Spleen (tissue), 11 donors: ENCODE results near the gene ENPP5. TPM values are rescaled to one million over a fixed set of nuclear protein-coding genes. Genes with fewer than 3 reads are reported as not detected.
"Not testable (repeated sequence)": the region's sequence is repeated elsewhere in the genome, so short reads cannot be mapped to it uniquely, and the experiment has no call there.

ENCODE experiments used
- DNase-seq: peaks from one replicate; pipeline ENCODE4 v3.0.0-alpha.2; 2020
- H3K27ac ChIP-seq, 8 donors: fragments of 200-600 bp; sonication (generic) in 7 of 8; 1 replicate in 4 of 8; 2 replicates in 4 of 8; pipeline versions ENCODE4 v1.5.0 to v1.8.0; 2016 to 2021; ENCODE audit warnings: inconsistent platforms in 4 of 8, mild to moderate bottlenecking in 4 of 8, moderate library complexity in 1 of 8
- H3K27me3 ChIP-seq, 7 donors: fragments of 200-600 bp; sonication (generic) in 6 of 7; replicated peaks in 1 of 7; 1 replicate in 4 of 7; 2 replicates in 3 of 7; pipeline versions ENCODE4 v1.5.0 to v1.8.0; 2016 to 2021; ENCODE audit warnings: inconsistent platforms in 3 of 7, mild to moderate bottlenecking in 1 of 7
- H3K36me3 ChIP-seq, 6 donors: fragments of 200-600 bp; sonication (generic) in 5 of 6; 1 replicate in 4 of 6; 2 replicates in 2 of 6; pipeline versions ENCODE4 v1.5.0 to v1.8.0; 2016 to 2021; ENCODE audit warnings: inconsistent platforms in 2 of 6
- H3K4me1 ChIP-seq, 6 donors: fragments of 200-600 bp; sonication (generic) in 5 of 6; 1 replicate in 3 of 6; 2 replicates in 3 of 6; pipeline versions ENCODE4 v1.5.0 to v1.8.0; 2016 to 2021; ENCODE audit warnings: inconsistent platforms in 3 of 6
- H3K4me3 ChIP-seq, 8 donors: fragments of 200-600 bp; sonication (generic) in 7 of 8; 1 replicate in 4 of 8; 2 replicates in 4 of 8; pipeline versions ENCODE4 v1.5.0 to v1.8.0; 2016 to 2021; ENCODE audit warnings: inconsistent platforms in 4 of 8, mild to moderate bottlenecking in 4 of 8, moderate library complexity in 2 of 8
- H3K9me3 ChIP-seq, 8 donors: fragments of 200-600 bp; sonication (generic) in 7 of 8; 1 replicate in 4 of 8; 2 replicates in 4 of 8; pipeline versions ENCODE4 v1.5.0 to v1.8.0; 2016 to 2021; ENCODE audit warnings: inconsistent platforms in 4 of 8
- CTCF ChIP-seq, 11 experiments: fragments of 200-600 bp in 7 of 11; fragments of 450-650 bp in 4 of 11; sonication (generic) in 4 of 11; IDR thresholded peaks in 8 of 11; conservative IDR thresholded peaks in 3 of 11; 1 replicate in 7 of 11; 2 replicates in 4 of 11; pipeline versions ENCODE4 v1.4.0 to v1.8.0; 2016 to 2021; ENCODE audit warnings: antibody characterized with exemption in 11 of 11, inconsistent platforms in 4 of 11, mild to moderate bottlenecking in 1 of 11
- POLR2A ChIP-seq, 3 donors: fragments of 450-650 bp; IDR thresholded peaks; one replicate each; pipeline ENCODE4 v1.5.1; 2017; ENCODE audit warnings: antibody characterized with exemption in 3 of 3, mild to moderate bottlenecking in 1 of 3
- POLR2AphosphoS5 ChIP-seq, 3 donors: sonication (generic); formaldehyde crosslinking; IDR thresholded peaks; one replicate each; pipeline ENCODE4 v1.5.1; 2017; ENCODE audit warnings: antibody characterized with exemption in 3 of 3
- WGBS, 5 donors: extraction: QIAGEN DNeasy Blood & Tissue Kit in 3 of 5; methylation state at CpG; one replicate each; pipeline versions ENCODE4 v1.1.5 to v1.1.7; 2013 to 2018; 5-methylcytosine and 5-hydroxymethylcytosine counted together
- intact Hi-C: fragments of 100-400 bp; cut with DNase I; formaldehyde crosslinking; loops from one replicate; pipeline ENCODE4 v1.15.0; 2023; ENCODE audit warnings: low total_unique reads
- polyA plus RNA-seq, 3 donors: library from polyadenylated mRNA; stranded (reverse); fragments of 200-250 nt; gene quantifications; one replicate each; pipeline ENCODE4 v1.2.1, GENCODE V29; 2013
- total RNA-seq, 7 donors: library from RNA; depleted of rRNA in 3 of 7; stranded (reverse); fragments of >200 nt in 3 of 7; fragmentation: NEBNext Ultra II Directional in 4 of 7; extraction: Animal tissue kit (Norgen Biotek cat#: 25700) in 4 of 7; gene quantifications; one replicate each; pipeline versions ENCODE4 v1.1.0 to v1.2.1, GENCODE V29; 2016 to 2021
- donor health status: healthy with polysubstance abuse.
- donor health status: DM: no; HTN: no; CAD: no; lungs with moderate emphysema.
- donor health status: DM: no; HTN: no; CAD: no.
- donor health status: Bipolar disorder and iron deficiency.
- donor health status: healthy.
- donor health status: DM: no; HTN: no; CAD: no.
- donor health status: DM: yes; HTN: yes; CAD: no.

ENPP5 gene
- total and polyA plus RNA-seq, 10 donors, result 1.7 to 13.6 (median 5.5) TPM

- no peak for DNase-seq
- H3K4me3 ChIP-seq, result no peak overlapping the region
- H3K4me1 ChIP-seq, result no peaks in the 10 kb centered on the region
- TF ChIP-seq POLR2AphosphoS5 (IDR thresholded peaks at IDR 0.05), result no peak
- TF ChIP-seq POLR2A (IDR thresholded peaks at IDR 0.05), result no peak
- TF ChIP-seq CTCF (IDR thresholded peaks at IDR 0.05 in 8 of 11, conservative IDR thresholded peaks at IDR 0.05 in 3 of 11), result no peak
- no peaks in the 10 kb centered on the region for H3K9me3 ChIP-seq
- H3K27ac ChIP-seq, result no peak overlapping the region
- no peaks in the 10 kb centered on the region for H3K27me3 ChIP-seq
- H3K36me3 ChIP-seq, result peaks cover 0 to 8% (median 0%) of the 10 kb centered on the region in 6 donors
- 91 to 97% (median 93%) methylated on average over 5 of the region's 5 CpGs for WGBS, 5 donors
- intact Hi-C loops, result no loop called here
These were observed 10.7 kb downstream of the ENPP5 start for GRCh38 chr6:46160102-46160501.

- H3K36me3 ChIP-seq, result peaks cover 0 to 8% (median 0%) of the 10 kb centered on the region in 6 donors
- H3K27me3 ChIP-seq, result no peaks in the 10 kb centered on the region
- H3K4me3 ChIP-seq, result no peak overlapping the region
- no peak for DNase-seq
- H3K9me3 ChIP-seq, result no peaks in the 10 kb centered on the region
- no peak overlapping the region for H3K27ac ChIP-seq
- no peaks in the 10 kb centered on the region for H3K4me1 ChIP-seq
- intact Hi-C loops, result no loop called here
- TF ChIP-seq CTCF (IDR thresholded peaks at IDR 0.05 in 8 of 11, conservative IDR thresholded peaks at IDR 0.05 in 3 of 11), result no peak
- no peak for TF ChIP-seq POLR2A (IDR thresholded peaks at IDR 0.05)
- no peak for TF ChIP-seq POLR2AphosphoS5 (IDR thresholded peaks at IDR 0.05)
These were observed 11.6 kb downstream of the ENPP5 start for GRCh38 chr6:46159229-46159628.

GRCh38 chr6:46156701-46157100 is 14.1 kb downstream of the ENPP5 start:
- Histone ChIP-seq H3K27me3 (no peaks in the 10 kb centered on the region), H3K9me3 (no peaks in the 10 kb centered on the region), H3K4me3 (no peak overlapping the region), H3K27ac (no peak overlapping the region), H3K36me3 (peaks cover 0 to 6% (median 0%) of the 10 kb centered on the region in 6 donors), H3K4me1 (no peaks in the 10 kb centered on the region)
- TF ChIP-seq CTCF (IDR thresholded peaks at IDR 0.05 in 8 of 11, conservative IDR thresholded peaks at IDR 0.05 in 3 of 11), result no peak
- no peak for TF ChIP-seq POLR2A (IDR thresholded peaks at IDR 0.05)
- TF ChIP-seq POLR2AphosphoS5 (IDR thresholded peaks at IDR 0.05), result no peak
- no peak for DNase-seq
- intact Hi-C loops, result no loop called here

GRCh38 chr6:46149066-46149465 is 21.7 kb downstream of the ENPP5 start:
- H3K27ac ChIP-seq, H3K4me1 ChIP-seq, H3K27me3 ChIP-seq, H3K4me3 ChIP-seq, H3K9me3 ChIP-seq, DNase-seq, intact Hi-C loops: not testable (repeated sequence)
- 89 to 93% (median 91%) methylated on average over 3 of the region's 3 CpGs for WGBS, 5 donors
- peaks cover 0 to 13% (median 0%) of the 10 kb centered on the region in 6 donors for H3K36me3 ChIP-seq

GRCh38 chr6:46144270-46144669 is 26.5 kb downstream of the ENPP5 start:
- no peaks in the 10 kb centered on the region for H3K27me3 ChIP-seq
- DNase-seq, result no peak
- H3K4me1 ChIP-seq, result no peaks in the 10 kb centered on the region
- TF ChIP-seq POLR2A (IDR thresholded peaks at IDR 0.05) (no peak), CTCF (IDR thresholded peaks at IDR 0.05 in 8 of 11, conservative IDR thresholded peaks at IDR 0.05 in 3 of 11) (no peak), POLR2AphosphoS5 (IDR thresholded peaks at IDR 0.05) (no peak)
- intact Hi-C loops, result no loop called here
- peaks cover 0 to 43% (median 5%) of the 10 kb centered on the region in 6 donors for H3K36me3 ChIP-seq
- 82 to 93% (median 91%) methylated on average over 1 of the region's 1 CpG for WGBS, 5 donors
- H3K9me3 ChIP-seq, result no peaks in the 10 kb centered on the region
- no peak overlapping the region for H3K27ac ChIP-seq
- no peak overlapping the region for H3K4me3 ChIP-seq
